GM19025 (cell line): ENCODE data around the gene ZNF670.
"Not testable (repeated sequence)": the region's sequence is repeated elsewhere in the genome, so short reads cannot be mapped to it uniquely, and the experiment has no call there.

Experiments
- ATAC-seq: cut with Tn5 transposase; IDR thresholded peaks from one replicate; pipeline ENCODE4 v1.9.1; 2021; ENCODE audit warnings: mild to moderate bottlenecking, low read depth, moderate library complexity; ENCODE audit not compliant: unreplicated experiment

ZNF670 gene

GRCh38 chr1:247078258-247079140, at the start of gene ZNF670:
Gene ZNF670, minus strand, starts transcription at chr1:247078811. Its CDS starts 215 bp downstream, at chr1:247078596.
- ATAC-seq = peak; percentile 99

- not testable (repeated sequence) for ATAC-seq
Observed at GRCh38 chr1:247127519-247128282, 49.1 kb upstream of the ZNF670 start.

GRCh38 chr1:247126601-247127000, 48.0 kb upstream of the ZNF670 start:
- ATAC-seq = peak; percentile 52

DNA sequence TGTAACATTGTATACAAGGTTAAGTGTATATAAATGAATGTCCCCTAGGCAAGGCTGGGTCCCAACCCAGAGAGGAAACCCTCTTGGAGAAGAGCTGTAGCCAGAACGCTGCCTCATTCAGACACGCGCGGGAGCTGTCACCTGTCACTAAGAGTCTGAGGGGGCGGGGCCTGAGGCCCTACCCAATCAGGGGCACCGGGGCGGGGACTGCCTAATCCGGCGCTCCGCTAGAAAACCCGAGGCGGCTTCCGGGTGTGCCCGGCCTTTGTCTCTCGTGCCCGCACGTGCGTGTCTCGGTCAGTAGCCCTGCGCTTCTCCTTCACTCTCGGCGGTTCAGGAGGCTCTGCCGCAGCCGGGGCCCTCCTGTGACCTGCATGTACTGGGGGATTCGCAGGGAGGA, 47.6 kb upstream of the ZNF670 start:
- peak; percentile 98 for ATAC-seq

GRCh38 chr1:247121382-247121781, 42.8 kb upstream of the ZNF670 start:
- no peak for ATAC-seq

- ATAC-seq = not testable (repeated sequence)
Observed at GRCh38 chr1:247120408-247120668, 41.7 kb upstream of the ZNF670 start.

GRCh38 chr1:247119600-247120407, 41.2 kb upstream of the ZNF670 start:
- ATAC-seq = no peak

DNA sequence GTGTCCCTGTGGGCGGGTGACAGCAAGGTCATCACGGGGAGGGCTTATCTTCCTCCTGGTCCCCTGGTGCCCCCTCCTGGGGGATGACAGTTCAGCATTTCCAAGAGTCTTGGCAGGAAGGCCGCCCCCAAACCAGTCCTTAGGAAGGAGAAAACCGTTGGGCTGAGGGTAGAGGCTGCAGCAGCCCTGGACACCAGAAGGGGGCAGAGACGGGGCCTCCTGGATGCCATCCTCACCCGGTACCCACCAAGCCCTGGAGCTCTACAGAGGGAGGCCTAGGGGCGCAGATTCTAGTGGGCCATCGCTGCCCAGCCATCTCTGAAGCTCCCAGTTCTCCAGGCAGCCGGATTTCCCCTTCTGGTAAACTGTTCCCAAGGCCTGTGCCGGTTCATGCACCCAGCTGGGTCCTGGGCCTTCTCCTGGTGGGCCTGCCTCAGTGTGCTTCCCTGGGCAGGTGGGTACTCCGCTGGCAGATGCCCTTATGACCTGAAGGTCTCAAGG, 40.4 kb upstream of the ZNF670 start:
- ATAC-seq = no peak

DNA sequence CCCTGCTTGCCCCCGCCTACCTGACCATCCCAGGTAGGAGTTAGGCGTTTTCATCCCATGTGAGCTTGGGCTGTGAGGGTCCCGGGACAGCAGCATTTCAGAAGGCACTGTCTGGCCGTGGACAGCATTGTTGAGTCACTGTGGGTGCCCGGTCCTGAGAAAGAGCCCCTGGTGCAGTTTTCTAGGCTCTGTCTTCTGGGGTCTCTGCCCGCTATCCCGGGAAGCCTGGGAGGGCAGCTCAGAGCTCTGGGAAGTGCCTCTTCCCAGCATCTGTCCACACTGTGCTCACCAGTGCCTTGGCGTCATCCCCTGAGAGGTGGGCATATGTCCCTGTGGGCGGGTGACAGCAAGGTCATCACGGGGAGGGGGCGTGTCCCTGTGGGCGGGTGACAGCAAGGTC, 36.9 kb upstream of the ZNF670 start:
- ATAC-seq = no peak

GRCh38 chr1:247115141-247115510, 36.5 kb upstream of the ZNF670 start:
- no peak for ATAC-seq

GRCh38 chr1:247114351-247115140, 35.9 kb upstream of the ZNF670 start:
- ATAC-seq = no peak

- no peak for ATAC-seq
Observed at GRCh38 chr1:247113733-247114271, 35.2 kb upstream of the ZNF670 start.

- no peak for ATAC-seq
Observed at GRCh38 chr1:247113094-247113497, 34.5 kb upstream of the ZNF670 start.

DNA sequence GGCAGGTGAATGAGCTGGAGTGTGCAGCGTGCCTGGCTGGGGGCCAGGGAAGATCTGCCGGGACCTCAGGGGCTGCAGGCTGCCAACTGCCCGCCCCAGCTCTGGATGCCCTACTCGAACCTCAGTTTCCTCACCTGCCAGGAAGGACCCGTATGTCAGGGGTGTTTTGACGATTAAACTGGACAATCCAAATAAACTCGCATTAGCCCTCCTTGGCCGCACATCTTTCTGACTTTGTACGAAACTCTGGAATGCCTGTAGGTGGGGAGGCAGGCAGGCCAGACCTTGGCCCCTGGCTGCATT, 33.8 kb upstream of the ZNF670 start:
- no peak for ATAC-seq

GRCh38 chr1:247111700-247112478, 33.3 kb upstream of the ZNF670 start:
- ATAC-seq = no peak

GRCh38 chr1:247111259-247111699, 32.7 kb upstream of the ZNF670 start:
- ATAC-seq = no peak

DNA sequence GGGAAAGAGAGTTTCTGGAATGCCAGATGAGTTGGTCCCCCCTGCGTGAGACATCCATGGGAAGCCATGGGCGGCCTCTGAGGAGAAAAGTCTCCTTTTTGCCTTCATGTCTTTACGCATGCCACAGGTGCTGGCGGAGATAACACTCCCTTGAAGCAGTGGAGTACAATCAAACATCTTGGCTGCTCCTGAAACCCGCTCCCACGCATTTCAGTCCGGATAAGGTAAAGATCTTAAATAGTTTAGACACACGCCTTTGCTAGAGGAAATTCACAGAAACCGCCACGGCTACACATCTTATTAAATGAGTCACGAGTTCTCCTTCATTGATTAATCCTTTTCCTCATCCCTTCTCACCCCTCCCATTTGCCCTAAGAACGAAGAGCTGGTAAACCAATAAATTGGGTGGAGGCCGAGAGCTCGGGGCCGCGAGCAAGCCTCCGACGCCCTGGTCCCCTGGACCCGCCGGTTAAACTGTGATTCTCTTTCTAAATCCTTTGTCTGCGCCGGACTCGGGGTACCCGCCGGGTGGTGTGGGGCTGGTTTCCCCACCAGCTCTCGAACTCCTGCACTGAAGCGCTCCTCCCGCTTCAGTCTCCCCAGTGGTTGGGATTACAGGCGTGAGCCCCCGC, 32.1 kb upstream of the ZNF670 start:
- ATAC-seq = no peak

DNA sequence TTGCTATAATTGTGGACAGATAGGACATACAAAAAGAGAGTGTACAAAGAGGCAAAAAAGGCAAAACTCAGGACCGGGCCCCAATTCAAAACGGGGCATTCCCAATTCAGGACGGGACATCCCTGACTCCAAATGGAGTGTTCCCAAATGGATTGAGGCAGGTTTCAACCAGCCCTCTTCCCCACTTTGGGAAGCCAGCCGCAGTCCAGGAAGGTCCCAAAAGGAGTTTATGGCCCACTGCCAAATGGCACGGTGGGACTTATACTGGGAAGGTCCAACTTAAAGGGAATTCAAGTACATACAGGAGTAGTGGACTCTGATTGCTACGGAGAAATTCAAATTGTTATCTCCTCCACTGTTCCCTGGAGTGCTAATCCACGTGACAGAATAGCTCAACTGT, 29.1 kb upstream of the ZNF670 start:
- no peak for ATAC-seq

- no peak for ATAC-seq
Observed at GRCh38 chr1:247105966-247106365, 27.4 kb upstream of the ZNF670 start.
